ENCODE measurements around the gene LCE5A. TPM values are rescaled to one million over a fixed set of nuclear protein-coding genes. Genes with fewer than 3 reads are reported as not detected.

The LCE5A gene
- total RNA-seq, 2 experiments from 2014 or later: not detected

DNA sequence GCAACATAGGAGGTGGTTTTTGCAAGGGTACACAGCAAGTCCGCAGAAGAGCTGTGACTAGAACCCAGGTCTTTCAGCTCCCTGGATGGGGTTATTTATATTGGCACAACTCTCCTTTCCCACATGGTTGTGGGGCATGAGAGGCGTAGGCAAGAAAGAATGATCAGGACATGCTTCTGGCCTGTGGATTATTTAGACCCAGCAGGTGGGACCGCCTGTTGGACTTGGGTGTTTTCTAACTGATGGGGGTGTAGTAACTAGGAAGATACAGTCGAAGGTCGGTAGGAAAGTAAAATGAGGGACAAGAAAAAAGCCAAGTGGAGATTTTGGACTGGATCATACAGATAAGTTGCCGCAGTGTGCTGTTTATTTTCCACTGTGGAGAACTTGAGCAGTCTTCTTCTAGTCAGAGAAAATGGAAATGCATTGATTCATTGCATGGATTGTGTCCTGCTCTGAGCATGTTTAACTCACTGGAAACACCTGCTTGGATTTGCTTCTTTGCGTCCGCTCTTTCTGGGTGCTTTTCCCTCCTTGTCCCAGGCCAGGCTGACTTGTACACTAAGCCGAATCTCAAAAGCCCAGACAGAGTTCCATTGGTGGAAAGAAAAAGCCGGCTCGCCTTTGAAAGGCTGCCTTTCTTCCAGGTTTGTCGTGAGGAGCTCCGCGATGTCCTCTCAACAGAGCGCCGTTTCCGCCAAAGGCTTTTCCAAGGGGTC, 4.3 kb downstream of the LCE5A start:
- Histone ChIP-seq H3K9me3 (ENCODE audit: low read length) (no peaks in the 10 kb centered on the region), H3K4me2 (ENCODE audit: low read length) (no peak overlapping the region), H3K79me2 (ENCODE audit: insufficient read depth, low read depth, low read length) (no peaks in the 10 kb centered on the region), H4K20me1 (ENCODE audit: insufficient read depth, low read length) (no peaks in the 10 kb centered on the region), H3K27ac (ENCODE audit: low read depth, low read length, poor library complexity, severe bottlenecking) (no peak overlapping the region), H3K4me1 (ENCODE audit: insufficient read depth, low read length, poor library complexity, severe bottlenecking) (no peaks in the 10 kb centered on the region), H3K4me3 (ENCODE audit: low read depth, low read length, poor library complexity, severe bottlenecking) (no peak overlapping the region), H3K9me2 (ENCODE audit: insufficient read depth, low read length) (no peaks in the 10 kb centered on the region), H2AFZ (ENCODE audit: low read length) (no peak overlapping the region), H3K36me3 (ENCODE audit: insufficient read depth, low read length) (no peaks in the 10 kb centered on the region)
- intact Hi-C loops (cut with micrococcal nuclease; ENCODE audit: unreplicated experiment): no loop called here
- no peak for DNase-seq (ENCODE audit: low spot score)
- ChIA-PET CTCF (ENCODE audit: unreplicated experiment) (no interaction called here), POLR2A (no interaction called here)
- BruUV-seq (replicated peaks): no TSS peak
- TF ChIP-seq EZH2phosphoT487 (IDR thresholded peaks at IDR 0.05; ENCODE audit: borderline replicate concordance, low read depth, low read length): no peak
- TF ChIP-seq, protein P1, sequence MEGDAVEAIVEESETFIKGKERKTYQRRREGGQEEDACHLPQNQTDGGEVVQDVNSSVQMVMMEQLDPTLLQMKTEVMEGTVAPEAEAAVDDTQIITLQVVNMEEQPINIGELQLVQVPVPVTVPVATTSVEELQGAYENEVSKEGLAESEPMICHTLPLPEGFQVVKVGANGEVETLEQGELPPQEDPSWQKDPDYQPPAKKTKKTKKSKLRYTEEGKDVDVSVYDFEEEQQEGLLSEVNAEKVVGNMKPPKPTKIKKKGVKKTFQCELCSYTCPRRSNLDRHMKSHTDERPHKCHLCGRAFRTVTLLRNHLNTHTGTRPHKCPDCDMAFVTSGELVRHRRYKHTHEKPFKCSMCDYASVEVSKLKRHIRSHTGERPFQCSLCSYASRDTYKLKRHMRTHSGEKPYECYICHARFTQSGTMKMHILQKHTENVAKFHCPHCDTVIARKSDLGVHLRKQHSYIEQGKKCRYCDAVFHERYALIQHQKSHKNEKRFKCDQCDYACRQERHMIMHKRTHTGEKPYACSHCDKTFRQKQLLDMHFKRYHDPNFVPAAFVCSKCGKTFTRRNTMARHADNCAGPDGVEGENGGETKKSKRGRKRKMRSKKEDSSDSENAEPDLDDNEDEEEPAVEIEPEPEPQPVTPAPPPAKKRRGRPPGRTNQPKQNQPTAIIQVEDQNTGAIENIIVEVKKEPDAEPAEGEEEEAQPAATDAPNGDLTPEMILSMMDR (conservative IDR thresholded peaks at IDR 0.05; ENCODE audit: low read length): no peak

DNA sequence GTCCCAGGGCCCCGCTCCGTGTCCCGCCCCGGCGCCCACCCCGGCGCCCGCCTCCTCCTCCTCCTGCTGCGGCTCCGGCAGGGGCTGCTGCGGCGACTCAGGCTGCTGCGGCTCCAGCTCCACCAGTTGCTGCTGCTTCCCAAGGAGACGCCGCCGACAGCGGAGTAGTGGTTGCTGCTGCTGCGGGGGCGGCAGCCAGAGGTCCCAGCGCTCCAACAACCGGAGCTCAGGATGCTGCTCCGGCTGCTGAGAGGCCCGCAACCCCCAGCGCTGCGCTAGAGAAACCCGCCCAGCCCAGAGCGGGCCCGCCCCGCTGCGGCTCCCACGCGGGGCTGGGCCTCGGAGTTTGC, 4.8 kb downstream of the LCE5A start:
- Histone ChIP-seq H2AFZ (ENCODE audit: low read length) (no peak overlapping the region), H3K4me3 (ENCODE audit: low read depth, low read length, poor library complexity, severe bottlenecking) (no peak overlapping the region), H3K27ac (ENCODE audit: low read depth, low read length, poor library complexity, severe bottlenecking) (no peak overlapping the region), H3K4me2 (ENCODE audit: low read length) (no peak overlapping the region), H3K79me2 (ENCODE audit: insufficient read depth, low read depth, low read length) (no peaks in the 10 kb centered on the region), H3K36me3 (ENCODE audit: insufficient read depth, low read length) (no peaks in the 10 kb centered on the region), H3K9me3 (ENCODE audit: low read length) (no peaks in the 10 kb centered on the region), H4K20me1 (ENCODE audit: insufficient read depth, low read length) (no peaks in the 10 kb centered on the region), H3K4me1 (ENCODE audit: insufficient read depth, low read length, poor library complexity, severe bottlenecking) (no peaks in the 10 kb centered on the region), H3K9me2 (ENCODE audit: insufficient read depth, low read length) (no peaks in the 10 kb centered on the region)
- no TSS peak for BruUV-seq (replicated peaks)
- POLR2A ChIA-PET: no interaction called here
- CTCF ChIA-PET (ENCODE audit: unreplicated experiment): no interaction called here
- intact Hi-C loops (cut with micrococcal nuclease; ENCODE audit: unreplicated experiment): no loop called here
- TF ChIP-seq, protein P1 (conservative IDR thresholded peaks at IDR 0.05; ENCODE audit: low read length): no peak
- no peak for TF ChIP-seq EZH2phosphoT487 (IDR thresholded peaks at IDR 0.05; ENCODE audit: borderline replicate concordance, low read depth, low read length)
- DNase-seq (ENCODE audit: low spot score): no peak

DNA sequence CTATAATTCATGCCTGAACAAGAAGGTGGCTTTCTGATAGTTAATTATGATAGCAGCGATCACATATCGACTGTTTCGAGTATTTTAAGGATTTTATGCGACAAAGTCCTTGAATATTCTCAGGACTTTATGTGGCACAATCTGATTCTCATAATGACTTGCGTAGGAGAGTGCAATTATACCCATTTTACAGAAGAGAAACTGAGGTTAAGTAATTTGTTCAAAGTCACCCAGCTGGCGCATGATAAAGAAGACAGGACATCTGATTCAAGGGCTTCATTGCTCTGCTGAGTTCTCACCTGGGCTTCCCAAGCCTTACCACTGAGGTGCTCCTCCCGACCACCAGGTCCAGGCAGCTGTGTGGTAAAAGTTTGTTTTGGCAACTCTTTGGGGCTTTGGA, 5.5 kb downstream of the LCE5A start:
- intact Hi-C loops (cut with micrococcal nuclease; ENCODE audit: unreplicated experiment): no loop called here
- no peaks in the 10 kb centered on the region for H3K9me3 ChIP-seq (ENCODE audit: low read length)
- H4K20me1 ChIP-seq (ENCODE audit: insufficient read depth, low read length): no peaks in the 10 kb centered on the region
- no peak overlapping the region for H3K4me2 ChIP-seq (ENCODE audit: low read length)
- ChIA-PET POLR2A (no interaction called here), CTCF (ENCODE audit: unreplicated experiment) (no interaction called here)
- no peak overlapping the region for H3K4me3 ChIP-seq (ENCODE audit: low read depth, low read length, poor library complexity, severe bottlenecking)
- H3K9me2 ChIP-seq (ENCODE audit: insufficient read depth, low read length): no peaks in the 10 kb centered on the region
- no peaks in the 10 kb centered on the region for H3K4me1 ChIP-seq (ENCODE audit: insufficient read depth, low read length, poor library complexity, severe bottlenecking)
- no peaks in the 10 kb centered on the region for H3K79me2 ChIP-seq (ENCODE audit: insufficient read depth, low read depth, low read length)
- TF ChIP-seq, protein P1 (conservative IDR thresholded peaks at IDR 0.05; ENCODE audit: low read length): no peak
- TF ChIP-seq EZH2phosphoT487 (IDR thresholded peaks at IDR 0.05; ENCODE audit: borderline replicate concordance, low read depth, low read length): no peak
- DNase-seq (ENCODE audit: low spot score): no peak
- H3K36me3 ChIP-seq (ENCODE audit: insufficient read depth, low read length): no peaks in the 10 kb centered on the region
- no peak overlapping the region for H2AFZ ChIP-seq (ENCODE audit: low read length)
- no peak overlapping the region for H3K27ac ChIP-seq (ENCODE audit: low read depth, low read length, poor library complexity, severe bottlenecking)
- BruUV-seq (replicated peaks): no TSS peak

Data from OCI-LY7 (cell line).